BE2C (cell line): ENCODE data around the gene MYO10.

Experiments used
- DNase-seq: peaks from one replicate; pipeline ENCODE4 v3.0.0-alpha.2; 2020
- H3K27me3 ChIP-seq: fragments of 250-450 bp; sonication (Bioruptor Pico); 2 replicates; pipeline ENCODE4 v1.5.1; 2020; ENCODE audit warnings: mild to moderate bottlenecking
- H3K36me3 ChIP-seq: fragments of 250-450 bp; sonication (Bioruptor Pico); 2 replicates; pipeline ENCODE4 v1.5.1; 2020; ENCODE audit warnings: mild to moderate bottlenecking
- H3K4me1 ChIP-seq: fragments of 250-450 bp; sonication (Bioruptor Pico); 2 replicates; pipeline ENCODE4 v1.5.1; 2020
- H3K4me3 ChIP-seq: 2 replicates; pipeline ENCODE4 v1.5.1; 2011; ENCODE audit warnings: low read depth, low read length
- H3K9me3 ChIP-seq: fragments of 250-450 bp; sonication (Bioruptor Pico); 2 replicates; pipeline ENCODE4 v1.5.1; 2020
- CTCF ChIP-seq: IDR thresholded peaks from 2 replicates; pipeline ENCODE4 v1.5.1; 2012; ENCODE audit warnings: mild to moderate bottlenecking, low read depth, low read length

The MYO10 gene

GRCh38 chr5:16619136-16619535 is 317.0 kb downstream of the MYO10 start:
- no peaks in the 10 kb centered on the region for H3K4me1 ChIP-seq
- no peak for TF ChIP-seq CTCF
- H3K4me3 ChIP-seq, result no peak overlapping the region
- DNase-seq, result no peak
- no peaks in the 10 kb centered on the region for H3K9me3 ChIP-seq
- H3K27me3 ChIP-seq, result no peaks in the 10 kb centered on the region
- no peaks in the 10 kb centered on the region for H3K36me3 ChIP-seq

- no peaks in the 10 kb centered on the region for H3K4me1 ChIP-seq
- no peaks in the 10 kb centered on the region for H3K27me3 ChIP-seq
- no peak overlapping the region for H3K4me3 ChIP-seq
- no peaks in the 10 kb centered on the region for H3K36me3 ChIP-seq
- no peaks in the 10 kb centered on the region for H3K9me3 ChIP-seq
- DNase-seq, result no peak
- no peak for TF ChIP-seq CTCF
Observed at GRCh38 chr5:16618138-16618897, 317.8 kb downstream of the MYO10 start.

GRCh38 chr5:16617274-16617968 is 318.7 kb downstream of the MYO10 start:
- DNase-seq, result no peak
- no peaks in the 10 kb centered on the region for H3K9me3 ChIP-seq
- H3K4me1 ChIP-seq, result no peaks in the 10 kb centered on the region

GRCh38 chr5:16616536-16617273 is 319.4 kb downstream of the MYO10 start, which contains the start of gene RETREG1:
RETREG1 (minus strand) TSS chr5:16616997; CDS start chr5:16616971, 26 bp downstream.
- TF ChIP-seq CTCF, result no peak
- DNase-seq, result peak; percentile 71
- no peaks in the 10 kb centered on the region for H3K27me3 ChIP-seq
- H3K9me3 ChIP-seq, result no peaks in the 10 kb centered on the region
- no peaks in the 10 kb centered on the region for H3K36me3 ChIP-seq
- peak within 1 kb of the TSS; percentile 70 for H3K4me3 ChIP-seq
- H3K4me1 ChIP-seq, result no peaks in the 10 kb centered on the region

More at GRCh38 chr5:16617274-16617968, 318.7 kb downstream of the MYO10 start:
- TF ChIP-seq CTCF, result no peak
- no peaks in the 10 kb centered on the region for H3K36me3 ChIP-seq
- H3K4me3 ChIP-seq, result peak overlapping the region; percentile 70
- no peaks in the 10 kb centered on the region for H3K27me3 ChIP-seq

GRCh38 chr5:16615741-16616535 is 320.1 kb downstream of the MYO10 start:
- Histone ChIP-seq H3K9me3 (no peaks in the 10 kb centered on the region), H3K27me3 (no peaks in the 10 kb centered on the region), H3K4me3 (peak overlapping the region; percentile 70), H3K4me1 (no peaks in the 10 kb centered on the region), H3K36me3 (no peaks in the 10 kb centered on the region)
- DNase-seq, result no peak
- TF ChIP-seq CTCF, result no peak
